Effector memory CD8-positive, alpha-beta T cell (primary cell): ENCODE results near the gene RABGAP1.

Experiments
- ATAC-seq: fragments of 150-1000 bp; cut with Tn5 transposase; replicated peaks from 2 replicates; pipeline ENCODE4 v1.10.0; 2021; ENCODE audit warnings: mild to moderate bottlenecking, moderate library complexity
- DNase-seq, 3 experiments: peaks; one replicate each; pipeline ENCODE4 v3.0.0; 2021
- H3K27ac Mint-ChIP-seq, 2 donors: one replicate each; pipeline ENCODE4 v1.8.0; 2022; ENCODE audit warnings: mild to moderate bottlenecking in 2 of 2, mixed read lengths in 2 of 2, moderate library complexity in 2 of 2
- H3K27me3 Mint-ChIP-seq, 2 donors: one replicate each; pipeline ENCODE4 v1.8.0; 2022; ENCODE audit warnings: mixed read lengths in 2 of 2
- H3K36me3 Mint-ChIP-seq: one replicate; pipeline ENCODE4 v1.8.0; 2022; ENCODE audit warnings: mild to moderate bottlenecking, moderate library complexity, mixed read lengths; ENCODE audit not compliant: insufficient read depth
- H3K4me1 Mint-ChIP-seq, 2 donors: one replicate each; pipeline ENCODE4 v1.8.0; 2022; ENCODE audit warnings: low read depth in 2 of 2, mixed read lengths in 2 of 2
- H3K4me3 Mint-ChIP-seq, 2 donors: one replicate each; pipeline ENCODE4 v1.8.0; 2022; ENCODE audit warnings: mild to moderate bottlenecking in 2 of 2, mixed read lengths in 2 of 2, moderate library complexity in 2 of 2
- H3K9me3 Mint-ChIP-seq, 2 donors: one replicate each; pipeline ENCODE4 v1.8.0; 2022; ENCODE audit warnings: mixed read lengths in 2 of 2

The RABGAP1 gene

GRCh38 chr9:123053046-123053445 lies 112.2 kb downstream of the RABGAP1 start:
- no peak overlapping the region for H3K27ac Mint-ChIP-seq
- peaks cover 0 to 4% of the 10 kb centered on the region in 2 donors for H3K4me1 Mint-ChIP-seq
- no peak for DNase-seq
- H3K36me3 Mint-ChIP-seq: peaks cover 14% of the 10 kb centered on the region
- H3K9me3 Mint-ChIP-seq: no peaks in the 10 kb centered on the region
- no peaks in the 10 kb centered on the region for H3K27me3 Mint-ChIP-seq
- no peak overlapping the region for H3K4me3 Mint-ChIP-seq
- no peak for ATAC-seq

GRCh38 chr9:123053711-123054110 lies 112.9 kb downstream of the RABGAP1 start:
- Mint-ChIP-seq H3K4me1 (peaks cover 0 to 4% of the 10 kb centered on the region in 2 donors), H3K4me3 (no peak overlapping the region), H3K27ac (peak overlapping the region in 1 of 2 donors; percentile 17), H3K36me3 (peaks cover 12% of the 10 kb centered on the region), H3K27me3 (no peaks in the 10 kb centered on the region), H3K9me3 (no peaks in the 10 kb centered on the region)
- DNase-seq: no peak
- ATAC-seq: no peak

- Mint-ChIP-seq H3K4me3 (no peak overlapping the region), H3K9me3 (no peaks in the 10 kb centered on the region), H3K27ac (no peak overlapping the region), H3K27me3 (no peaks in the 10 kb centered on the region), H3K36me3 (peaks cover 15% of the 10 kb centered on the region), H3K4me1 (peaks cover 0 to under 1% of the 10 kb centered on the region in 2 donors)
- DNase-seq: no peak
- no peak for ATAC-seq
These were observed 118.0 kb downstream of the RABGAP1 start for GRCh38 chr9:123058834-123059233.

- Mint-ChIP-seq H3K4me3 (no peak overlapping the region), H3K4me1 (no peaks in the 10 kb centered on the region), H3K36me3 (peaks cover 15% of the 10 kb centered on the region)
These were observed 118.8 kb downstream of the RABGAP1 start for GRCh38 chr9:123059472-123060220.

DNA sequence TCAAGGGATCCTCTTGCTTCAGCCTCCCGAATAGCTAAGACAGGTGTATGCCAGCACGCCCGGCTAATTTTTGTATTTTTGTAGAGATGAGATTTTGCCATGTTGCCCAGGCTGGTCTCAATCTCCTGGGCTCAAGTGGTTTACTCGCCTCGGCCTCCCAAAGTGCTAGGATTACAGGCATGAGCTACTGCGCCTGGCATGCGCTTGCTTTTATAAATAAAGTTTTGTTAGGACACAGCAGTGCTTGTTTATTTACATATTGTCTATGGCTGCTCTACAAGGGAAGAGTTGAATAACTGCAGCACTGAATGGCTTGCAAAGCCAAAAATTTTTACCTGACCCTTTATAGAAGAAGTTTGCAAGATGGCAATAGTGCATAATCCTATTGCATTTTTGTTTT lies 120.4 kb downstream of the RABGAP1 start:
- no peak for ATAC-seq
- no peaks in the 10 kb centered on the region for H3K27me3 Mint-ChIP-seq
- no peak overlapping the region for H3K27ac Mint-ChIP-seq
- peaks cover 8% of the 10 kb centered on the region for H3K36me3 Mint-ChIP-seq
- no peak for DNase-seq
- no peaks in the 10 kb centered on the region for H3K4me1 Mint-ChIP-seq
- H3K9me3 Mint-ChIP-seq: no peaks in the 10 kb centered on the region
- H3K4me3 Mint-ChIP-seq: no peak overlapping the region

More at GRCh38 chr9:123059472-123060220, 118.8 kb downstream of the RABGAP1 start:
- Mint-ChIP-seq H3K9me3 (no peaks in the 10 kb centered on the region), H3K27ac (no peak overlapping the region), H3K27me3 (no peaks in the 10 kb centered on the region)
- ATAC-seq (no peak), DNase-seq (no peak)

DNA sequence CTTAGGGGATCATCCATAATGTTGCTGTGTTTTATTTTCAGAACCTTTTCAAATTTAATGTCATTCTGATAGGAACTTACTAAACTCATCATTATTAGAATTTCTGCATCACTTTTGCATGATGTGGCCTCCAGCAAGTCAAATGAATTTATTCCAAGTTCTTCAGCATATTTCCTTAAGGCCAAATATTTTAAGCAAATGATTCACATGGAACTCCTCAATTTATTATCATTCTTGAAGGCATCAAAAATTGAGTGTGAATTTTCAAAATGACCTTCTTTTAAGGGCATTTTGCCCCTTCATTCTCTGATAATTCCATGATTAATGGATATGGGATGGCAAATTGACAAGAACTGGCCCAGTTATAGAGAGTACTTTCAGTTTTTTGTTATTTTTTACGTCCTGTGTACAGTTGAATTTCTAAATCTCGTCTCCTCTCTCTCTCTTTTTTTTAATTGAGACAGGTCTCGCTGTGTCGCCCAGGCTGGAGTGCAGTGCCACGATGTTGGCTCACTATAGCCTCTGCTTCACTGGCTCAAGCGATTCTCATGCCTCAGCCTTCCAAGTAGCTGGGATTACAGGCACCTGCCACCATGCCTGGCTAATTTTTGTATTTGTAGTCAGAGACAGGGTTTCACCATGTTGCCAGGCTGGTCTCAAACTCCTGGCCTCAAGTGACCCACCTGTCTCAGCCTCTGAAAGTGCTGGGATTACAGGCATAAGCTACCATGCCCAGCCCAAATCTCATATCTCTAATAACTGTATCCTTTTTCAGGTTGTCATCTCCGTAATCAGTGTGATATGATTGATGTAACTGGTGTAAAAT lies 121.7 kb downstream of the RABGAP1 start:
- no peaks in the 10 kb centered on the region for H3K27me3 Mint-ChIP-seq
- H3K27ac Mint-ChIP-seq: no peak overlapping the region
- DNase-seq (no peak), ATAC-seq (no peak)
- H3K9me3 Mint-ChIP-seq: no peaks in the 10 kb centered on the region
- H3K4me3 Mint-ChIP-seq: no peak overlapping the region
- no peaks in the 10 kb centered on the region for H3K4me1 Mint-ChIP-seq
- H3K36me3 Mint-ChIP-seq: peaks cover 18% of the 10 kb centered on the region

DNA sequence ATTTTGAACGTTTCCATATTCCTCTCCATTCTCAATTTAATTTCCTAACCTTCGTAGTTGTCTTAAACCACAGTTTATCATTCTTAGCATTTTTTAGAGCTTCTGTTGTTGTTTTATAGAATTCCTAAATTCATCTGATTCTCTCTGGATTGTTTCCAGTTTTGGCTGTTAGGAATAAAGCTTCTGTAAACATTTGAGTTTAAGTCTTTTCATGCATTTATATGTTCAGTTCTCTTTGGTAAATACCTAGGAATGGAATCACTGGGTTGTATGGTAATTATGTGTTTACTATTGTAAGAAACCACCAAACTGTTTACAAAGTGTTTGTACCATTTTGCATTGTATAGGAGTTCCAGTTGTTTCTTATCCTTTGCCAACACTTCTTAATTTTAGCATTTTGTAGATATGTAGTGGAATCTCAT lies 122.4 kb downstream of the RABGAP1 start:
- Mint-ChIP-seq H3K27me3 (no peaks in the 10 kb centered on the region), H3K4me1 (no peaks in the 10 kb centered on the region), H3K27ac (no peak overlapping the region), H3K36me3 (peaks cover 22% of the 10 kb centered on the region), H3K4me3 (no peak overlapping the region), H3K9me3 (no peaks in the 10 kb centered on the region)
- DNase-seq (no peak), ATAC-seq (no peak)

DNA sequence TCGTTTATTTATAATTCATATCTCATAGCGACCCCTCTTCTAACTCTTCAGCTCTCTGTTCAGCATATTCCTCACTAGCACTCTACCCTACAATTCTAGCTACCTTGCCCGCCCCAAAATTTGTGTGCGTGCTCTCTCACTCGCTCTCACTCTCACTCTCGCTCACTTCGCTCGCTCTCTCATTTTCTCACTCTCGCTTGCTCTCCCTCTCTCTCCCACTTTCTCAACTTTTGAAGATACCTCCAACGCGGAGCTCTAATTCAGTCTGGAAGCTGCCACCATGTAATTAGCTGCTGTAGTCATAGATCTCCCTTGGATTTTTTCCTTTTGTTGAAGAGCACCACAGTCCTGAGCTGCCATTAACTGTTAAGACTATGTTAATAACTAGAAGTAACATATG lies 123.1 kb downstream of the RABGAP1 start:
- no peaks in the 10 kb centered on the region for H3K4me1 Mint-ChIP-seq
- no peak overlapping the region for H3K4me3 Mint-ChIP-seq
- DNase-seq: no peak

DNA sequence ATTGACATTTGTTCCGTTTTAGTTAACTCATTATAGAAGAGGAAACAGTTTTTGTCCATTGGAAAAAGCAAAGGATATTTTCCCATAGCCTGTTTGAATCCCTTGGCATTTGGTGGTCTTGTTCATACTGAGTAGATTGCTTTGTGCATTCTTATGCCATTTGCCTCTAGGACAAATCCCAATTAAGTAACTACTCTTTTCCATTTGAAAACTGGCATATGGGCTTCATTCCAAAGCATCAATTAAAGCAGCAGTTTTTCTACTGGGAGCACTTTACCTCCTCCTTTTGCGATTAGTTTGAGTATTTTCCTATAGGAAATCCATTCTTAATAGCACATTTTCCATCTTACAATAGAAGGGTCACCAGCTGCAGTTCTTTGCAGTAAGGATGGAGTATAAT lies 123.9 kb downstream of the RABGAP1 start:
- no peaks in the 10 kb centered on the region for H3K9me3 Mint-ChIP-seq
- H3K4me3 Mint-ChIP-seq: no peak overlapping the region
- peaks cover 28% of the 10 kb centered on the region for H3K36me3 Mint-ChIP-seq
- DNase-seq (no peak), ATAC-seq (no peak)
- no peak overlapping the region for H3K27ac Mint-ChIP-seq
- H3K4me1 Mint-ChIP-seq: no peaks in the 10 kb centered on the region
- H3K27me3 Mint-ChIP-seq: no peaks in the 10 kb centered on the region

More for the DNA sequence above, 123.1 kb downstream of the RABGAP1 start:
- Mint-ChIP-seq H3K36me3 (peaks cover 23% of the 10 kb centered on the region), H3K9me3 (no peaks in the 10 kb centered on the region), H3K27ac (no peak overlapping the region), H3K27me3 (no peaks in the 10 kb centered on the region)
- ATAC-seq: no peak

DNA sequence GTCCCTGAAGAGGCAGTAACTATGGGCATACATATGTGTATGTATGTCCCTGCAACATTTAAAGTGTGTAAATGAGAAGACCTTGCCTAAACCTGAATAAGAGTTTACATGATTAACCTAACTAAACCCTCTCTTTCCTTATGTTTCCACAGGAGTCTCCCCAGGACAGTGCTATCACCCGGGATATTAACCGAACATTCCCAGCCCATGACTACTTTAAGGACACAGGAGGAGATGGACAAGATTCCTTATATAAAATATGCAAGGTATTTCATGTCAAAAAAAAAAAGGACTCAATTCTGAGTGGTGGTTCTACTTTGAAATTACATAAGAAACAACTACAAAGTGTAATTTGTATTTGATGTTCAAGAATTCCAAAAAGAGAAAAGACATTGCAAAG lies 124.4 kb downstream of the RABGAP1 start:
- ATAC-seq (no peak), DNase-seq (no peak)
- Mint-ChIP-seq H3K36me3 (peaks cover 30% of the 10 kb centered on the region), H3K27ac (no peak overlapping the region), H3K4me1 (no peaks in the 10 kb centered on the region), H3K27me3 (no peaks in the 10 kb centered on the region), H3K4me3 (no peak overlapping the region), H3K9me3 (no peaks in the 10 kb centered on the region)

- peaks cover 0 to 5% of the 10 kb centered on the region in 2 donors for H3K4me1 Mint-ChIP-seq
- no peak overlapping the region for H3K4me3 Mint-ChIP-seq
- no peaks in the 10 kb centered on the region for H3K9me3 Mint-ChIP-seq
- no peak for DNase-seq
- ATAC-seq: no peak
- no peaks in the 10 kb centered on the region for H3K27me3 Mint-ChIP-seq
- peaks cover 38% of the 10 kb centered on the region for H3K36me3 Mint-ChIP-seq
- no peak overlapping the region for H3K27ac Mint-ChIP-seq
These were observed 126.3 kb downstream of the RABGAP1 start for GRCh38 chr9:123067136-123067535.

DNA sequence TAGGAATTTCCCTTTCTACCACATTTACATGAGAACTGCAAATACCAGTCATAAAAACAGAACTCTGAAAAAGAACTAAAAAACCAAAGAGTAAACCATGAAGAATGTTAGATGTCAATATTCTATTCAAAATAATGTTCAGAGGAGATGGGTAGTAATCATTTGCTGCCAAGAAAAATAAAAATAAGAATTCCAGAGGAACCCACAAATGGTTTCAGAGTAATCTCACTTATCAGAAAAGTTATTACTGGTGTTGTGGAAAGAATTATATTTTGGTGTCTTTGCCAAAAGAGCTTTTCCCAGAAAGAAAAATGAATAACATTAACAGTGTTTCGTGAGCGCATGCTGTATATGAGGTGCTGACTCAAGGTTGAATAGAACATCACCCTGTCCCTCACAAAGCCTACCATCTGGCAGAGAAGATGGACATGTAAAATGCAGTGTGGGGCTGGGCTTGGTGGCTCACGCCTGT lies 128.2 kb downstream of the RABGAP1 start:
- Mint-ChIP-seq H3K4me1 (peaks cover 0 to 5% of the 10 kb centered on the region in 2 donors), H3K36me3 (peaks cover 35% of the 10 kb centered on the region)
- no peak for ATAC-seq

DNA sequence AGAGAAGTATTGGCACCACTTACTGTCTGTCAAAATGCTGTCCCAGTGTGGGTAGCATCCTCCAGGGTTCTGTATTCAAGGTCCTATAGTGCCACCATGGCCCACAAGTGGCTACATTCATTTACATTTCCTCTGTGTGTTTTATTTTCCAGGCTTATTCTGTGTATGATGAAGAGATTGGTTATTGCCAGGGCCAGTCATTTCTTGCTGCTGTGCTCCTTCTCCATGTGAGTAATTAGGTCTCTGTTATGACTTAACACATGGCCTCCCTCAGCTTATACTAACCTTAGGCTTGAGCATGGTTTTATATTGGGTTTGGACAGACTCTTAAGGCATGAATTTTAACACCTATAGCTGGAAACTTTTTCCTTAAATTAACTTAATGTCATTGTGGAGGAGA lies 129.4 kb downstream of the RABGAP1 start:
- H3K4me1 Mint-ChIP-seq: peaks cover 0 to 5% of the 10 kb centered on the region in 2 donors
- peak overlapping the region; percentile 14 to 69 for H3K27ac Mint-ChIP-seq
- no peak overlapping the region for H3K4me3 Mint-ChIP-seq
- H3K36me3 Mint-ChIP-seq: peaks cover 39% of the 10 kb centered on the region
- DNase-seq (no peak), ATAC-seq (no peak)
- H3K9me3 Mint-ChIP-seq: no peaks in the 10 kb centered on the region
- no peaks in the 10 kb centered on the region for H3K27me3 Mint-ChIP-seq

More for the DNA sequence above, 128.2 kb downstream of the RABGAP1 start:
- no peak for DNase-seq
- H3K9me3 Mint-ChIP-seq: no peaks in the 10 kb centered on the region
- H3K27me3 Mint-ChIP-seq: no peaks in the 10 kb centered on the region
- H3K27ac Mint-ChIP-seq: no peak overlapping the region
- no peak overlapping the region for H3K4me3 Mint-ChIP-seq
